KMS-11 (cell line): Measurements from ENCODE around the gene PLK3.

Experiments
- H2AFZ ChIP-seq: fragments of 200-600 bp; sonication (generic); 2 replicates; pipeline ENCODE4 v1.6.1; 2016; ENCODE audit warnings: antibody characterized with exemption, mixed run types, low read depth
- H3K27ac ChIP-seq: fragments of 200-600 bp; sonication (generic); 2 replicates; pipeline ENCODE4 v1.6.1; 2016; ENCODE audit warnings: mild to moderate bottlenecking, mixed run types
- H3K27me3 ChIP-seq: fragments of 200-600 bp; sonication (generic); 2 replicates; pipeline ENCODE4 v1.6.1; 2017; ENCODE audit warnings: mild to moderate bottlenecking, low read depth, mixed run types, moderate library complexity; ENCODE audit not compliant: insufficient read depth
- H3K36me3 ChIP-seq: fragments of 200-600 bp; sonication (generic); 2 replicates; pipeline ENCODE4 v1.6.1; 2017; ENCODE audit warnings: mild to moderate bottlenecking, mixed run types; ENCODE audit not compliant: insufficient read depth
- H3K4me1 ChIP-seq: fragments of 200-600 bp; sonication (generic); 2 replicates; pipeline ENCODE4 v1.6.1; 2016; ENCODE audit warnings: mild to moderate bottlenecking, low read depth, mixed run types; ENCODE audit not compliant: poor library complexity, severe bottlenecking
- H3K4me2 ChIP-seq: fragments of 200-600 bp; sonication (generic); 2 replicates; pipeline ENCODE4 v1.7.0; 2016; ENCODE audit warnings: mild to moderate bottlenecking, mixed run types
- H3K4me3 ChIP-seq: fragments of 200-600 bp; sonication (generic); IDR thresholded peaks from 2 replicates; pipeline ENCODE4 v1.6.1; 2017; ENCODE audit warnings: low read depth, low read length, mixed read lengths; ENCODE audit not compliant: insufficient read depth
- H3K79me2 ChIP-seq: fragments of 200-600 bp; sonication (generic); 2 replicates; pipeline ENCODE4 v1.6.1; 2016; ENCODE audit warnings: low read depth, mixed run types; ENCODE audit not compliant: insufficient read depth
- H3K9ac ChIP-seq: fragments of 200-600 bp; sonication (generic); 2 replicates; pipeline ENCODE4 v1.6.1; 2016; ENCODE audit warnings: mild to moderate bottlenecking, mixed run types
- H4K20me1 ChIP-seq: fragments of 200-600 bp; sonication (generic); 2 replicates; pipeline ENCODE4 v1.6.1; 2016; ENCODE audit warnings: mild to moderate bottlenecking, mixed run types; ENCODE audit not compliant: insufficient read depth
- TF ChIP-seq, protein P1 (sequence below): fragments of 200-600 bp; sonication (generic); conservative IDR thresholded peaks from 2 replicates; pipeline ENCODE4 v1.6.1; 2017; ENCODE audit warnings: low read depth, mild to moderate bottlenecking, antibody characterized with exemption, low read length, moderate library complexity, mixed read lengths

The PLK3 gene

GRCh38 chr1:44853201-44853600, 53.0 kb downstream of the PLK3 start:
- Histone ChIP-seq H3K27ac (no peak overlapping the region), H3K36me3 (no peaks in the 10 kb centered on the region; the same call in 1 of the 2 replicates), H3K27me3 (no peaks in the 10 kb centered on the region), H3K4me3 (no peak overlapping the region), H4K20me1 (no peaks in the 10 kb centered on the region), H3K4me1 (no peaks in the 10 kb centered on the region), H3K79me2 (no peaks in the 10 kb centered on the region), H3K9ac (no peak overlapping the region), H2AFZ (no peak overlapping the region), H3K4me2 (no peak overlapping the region)
- TF ChIP-seq, protein P1, sequence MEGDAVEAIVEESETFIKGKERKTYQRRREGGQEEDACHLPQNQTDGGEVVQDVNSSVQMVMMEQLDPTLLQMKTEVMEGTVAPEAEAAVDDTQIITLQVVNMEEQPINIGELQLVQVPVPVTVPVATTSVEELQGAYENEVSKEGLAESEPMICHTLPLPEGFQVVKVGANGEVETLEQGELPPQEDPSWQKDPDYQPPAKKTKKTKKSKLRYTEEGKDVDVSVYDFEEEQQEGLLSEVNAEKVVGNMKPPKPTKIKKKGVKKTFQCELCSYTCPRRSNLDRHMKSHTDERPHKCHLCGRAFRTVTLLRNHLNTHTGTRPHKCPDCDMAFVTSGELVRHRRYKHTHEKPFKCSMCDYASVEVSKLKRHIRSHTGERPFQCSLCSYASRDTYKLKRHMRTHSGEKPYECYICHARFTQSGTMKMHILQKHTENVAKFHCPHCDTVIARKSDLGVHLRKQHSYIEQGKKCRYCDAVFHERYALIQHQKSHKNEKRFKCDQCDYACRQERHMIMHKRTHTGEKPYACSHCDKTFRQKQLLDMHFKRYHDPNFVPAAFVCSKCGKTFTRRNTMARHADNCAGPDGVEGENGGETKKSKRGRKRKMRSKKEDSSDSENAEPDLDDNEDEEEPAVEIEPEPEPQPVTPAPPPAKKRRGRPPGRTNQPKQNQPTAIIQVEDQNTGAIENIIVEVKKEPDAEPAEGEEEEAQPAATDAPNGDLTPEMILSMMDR = no peak

DNA sequence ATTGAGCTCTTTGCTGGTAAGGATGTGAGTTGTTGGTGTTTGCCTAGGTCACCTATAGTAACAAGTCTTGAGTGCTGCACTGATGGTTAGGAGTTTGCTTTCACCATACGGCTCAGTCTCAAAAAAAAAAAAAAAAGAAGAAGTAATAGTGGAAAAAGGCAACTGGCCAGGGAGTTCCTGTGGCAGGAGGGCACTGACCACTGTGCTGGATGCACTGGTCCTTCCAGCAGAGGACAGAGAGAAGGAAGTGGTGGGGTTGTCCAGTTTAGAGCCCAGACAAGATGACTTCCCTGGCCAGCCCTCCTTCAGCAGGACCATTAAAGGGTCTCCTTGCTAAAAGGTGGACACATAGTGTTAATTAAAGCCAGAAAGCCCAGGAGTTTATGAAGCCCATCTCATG, 54.8 kb downstream of the PLK3 start:
- H3K27me3 ChIP-seq = no peaks in the 10 kb centered on the region
- no peak overlapping the region for H3K9ac ChIP-seq
- no peak overlapping the region for H3K27ac ChIP-seq
- no peak overlapping the region for H3K4me3 ChIP-seq
- TF ChIP-seq, protein P1 = no peak
- H3K79me2 ChIP-seq = no peaks in the 10 kb centered on the region
- H3K4me2 ChIP-seq = no peak overlapping the region
- H2AFZ ChIP-seq = no peak overlapping the region
- no peaks in the 10 kb centered on the region; the same call in 1 of the 2 replicates for H3K36me3 ChIP-seq
- H3K4me1 ChIP-seq = no peaks in the 10 kb centered on the region
- no peaks in the 10 kb centered on the region for H4K20me1 ChIP-seq
